Osteoblast (primary cell): Measurements from ENCODE around the gene DHH. TPM values are rescaled to one million over a fixed set of nuclear protein-coding genes. Genes with fewer than 3 reads are reported as not detected.

Experiments
- DNase-seq: peaks from one replicate; pipeline ENCODE4 v3.0.0; 2011; ENCODE audit warnings: low spot score, mixed read lengths; ENCODE audit not compliant: insufficient read length; ENCODE audit errors: missing footprints
- H2AFZ ChIP-seq: 2 replicates; pipeline ENCODE4 v1.6.0; 2011; ENCODE audit warnings: mild to moderate bottlenecking, low read length
- H3K27ac ChIP-seq: 2 replicates; pipeline ENCODE4 v1.5.1; 2011; ENCODE audit warnings: mild to moderate bottlenecking, low read depth, low read length, moderate library complexity
- H3K27me3 ChIP-seq: 2 replicates; pipeline ENCODE4 v1.6.0; 2012; ENCODE audit warnings: mild to moderate bottlenecking, control low read depth, inconsistent platforms, low read length, moderate library complexity; ENCODE audit not compliant: insufficient read depth
- H3K36me3 ChIP-seq: 2 replicates; pipeline ENCODE4 v1.5.1; 2011; ENCODE audit warnings: mild to moderate bottlenecking, low read length, control low read depth, moderate library complexity; ENCODE audit not compliant: insufficient read depth
- H3K4me1 ChIP-seq: 2 replicates; pipeline ENCODE4 v1.5.1; 2011; ENCODE audit warnings: mild to moderate bottlenecking, low read length, control low read depth, moderate library complexity; ENCODE audit not compliant: insufficient read depth
- H3K4me2 ChIP-seq: 2 replicates; pipeline ENCODE4 v1.6.0; 2011; ENCODE audit warnings: mild to moderate bottlenecking, low read length; ENCODE audit not compliant: insufficient read depth
- H3K4me3 ChIP-seq: fragments of 200-600 bp; sonication (generic); 3 replicates; pipeline ENCODE4 v1.5.1; 2012; ENCODE audit warnings: mild to moderate bottlenecking, low read length, inconsistent platforms; ENCODE audit not compliant: insufficient read depth
- H3K79me2 ChIP-seq: 2 replicates; pipeline ENCODE4 v1.6.0; 2012; ENCODE audit warnings: mild to moderate bottlenecking, low read length, control low read depth, inconsistent platforms; ENCODE audit not compliant: insufficient read depth
- H3K9me3 ChIP-seq: 2 replicates; pipeline ENCODE4 v1.5.1; 2011; ENCODE audit warnings: low read depth, low read length, control low read depth
- H4K20me1 ChIP-seq: 2 replicates; pipeline ENCODE4 v1.6.0; 2012; ENCODE audit warnings: mild to moderate bottlenecking, low read length, control low read depth; ENCODE audit not compliant: insufficient read depth
- CTCF ChIP-seq: IDR thresholded peaks from 2 replicates; pipeline ENCODE4 v1.5.1; 2011; ENCODE audit warnings: mild to moderate bottlenecking, low read depth, low read length, moderate library complexity; ENCODE audit errors: extremely low read depth
- small RNA-seq: library from RNA; depleted of rRNA; stranded (forward); fragments of <200 nt; gene quantifications from one replicate; pipeline ENCODE3, GENCODE V24; 2012
- total RNA-seq: library from RNA; depleted of rRNA; stranded (reverse); fragments of >200 nt; gene quantifications from 2 replicates; pipeline ENCODE4 v1.2.3, GENCODE V29; 2012

DHH gene
- total RNA-seq, 1 donor: not detected

- peaks cover 6% of the 10 kb centered on the region for H3K79me2 ChIP-seq
- H3K27ac ChIP-seq: no peak overlapping the region
- no peaks in the 10 kb centered on the region for H3K4me1 ChIP-seq
- peaks cover 82% of the 10 kb centered on the region for H3K36me3 ChIP-seq
- H3K4me2 ChIP-seq: no peak overlapping the region
- H3K27me3 ChIP-seq: no peaks in the 10 kb centered on the region
- peaks cover 31% of the 10 kb centered on the region for H4K20me1 ChIP-seq
- no peak for TF ChIP-seq CTCF
- no peak overlapping the region for H2AFZ ChIP-seq
- peak; percentile 63 for DNase-seq
- no peak overlapping the region for H3K4me3 ChIP-seq
- no peaks in the 10 kb centered on the region for H3K9me3 ChIP-seq
Observed at GRCh38 chr12:49037111-49037946, 57.3 kb downstream of the DHH start.

Small RNA genes within 50 kb of the gene (small RNA-seq; reads per million reads assigned to genes)
- not detected for gene RF00019

Other genes starting within 250 kb of the DHH start
- gene DDX23, start 242.6 kb downstream of the DHH start, total RNA-seq: 48.6 and 53.6 TPM in 2 replicates
- 0.29 and 0.36 TPM in 2 replicates for gene RND1, start 228.9 kb downstream of the DHH start, total RNA-seq
- 24.8 and 31.8 TPM in 2 replicates for gene FKBP11, start 169.3 kb downstream of the DHH start, total RNA-seq
- 51.9 and 53.9 TPM in 2 replicates for gene ARF3, start 137.3 kb downstream of the DHH start, total RNA-seq
- gene WNT10B, start 123.1 kb downstream of the DHH start, total RNA-seq: 0.29 and 0.36 TPM in 2 replicates
- not detected in 2 replicates for gene WNT1, start 116.5 kb downstream of the DHH start, total RNA-seq
- under 0.01 and 0.29 TPM in 2 replicates for gene DDN, start 95.4 kb downstream of the DHH start, total RNA-seq
- gene PRKAG1, start 76.0 kb downstream of the DHH start, total RNA-seq: 81.3 and 89.0 TPM in 2 replicates
- gene KMT2D, start 34.0 kb downstream of the DHH start, total RNA-seq: 24.6 and 28.6 TPM in 2 replicates
- 0.72 and 0.88 TPM in 2 replicates for gene RHEBL1, start 24.8 kb downstream of the DHH start, total RNA-seq
- 57.2 and 60.4 TPM in 2 replicates for gene LMBR1L, start 16.0 kb upstream of the DHH start, total RNA-seq
- 578 and 616 TPM in 2 replicates for gene TUBA1B, start 36.6 kb upstream of the DHH start, total RNA-seq
- gene TUBA1A, start 94.3 kb upstream of the DHH start, total RNA-seq: 478 and 491 TPM in 2 replicates
- gene TUBA1C, start 170.3 kb upstream of the DHH start, total RNA-seq: 307 and 321 TPM in 2 replicates
- gene PRPH, start 200.3 kb upstream of the DHH start, total RNA-seq: under 0.01 TPM in 1 of 2 replicates, not detected in the other
- gene TROAP, start 228.5 kb upstream of the DHH start, total RNA-seq: 2.5 and 3.5 TPM in 2 replicates
- 0.36 TPM in 1 of 2 replicates, not detected in the other for gene C1QL4, start 242.4 kb upstream of the DHH start, total RNA-seq